Measurements from ENCODE around the gene HOXC10.

HOXC10 gene

DNA sequence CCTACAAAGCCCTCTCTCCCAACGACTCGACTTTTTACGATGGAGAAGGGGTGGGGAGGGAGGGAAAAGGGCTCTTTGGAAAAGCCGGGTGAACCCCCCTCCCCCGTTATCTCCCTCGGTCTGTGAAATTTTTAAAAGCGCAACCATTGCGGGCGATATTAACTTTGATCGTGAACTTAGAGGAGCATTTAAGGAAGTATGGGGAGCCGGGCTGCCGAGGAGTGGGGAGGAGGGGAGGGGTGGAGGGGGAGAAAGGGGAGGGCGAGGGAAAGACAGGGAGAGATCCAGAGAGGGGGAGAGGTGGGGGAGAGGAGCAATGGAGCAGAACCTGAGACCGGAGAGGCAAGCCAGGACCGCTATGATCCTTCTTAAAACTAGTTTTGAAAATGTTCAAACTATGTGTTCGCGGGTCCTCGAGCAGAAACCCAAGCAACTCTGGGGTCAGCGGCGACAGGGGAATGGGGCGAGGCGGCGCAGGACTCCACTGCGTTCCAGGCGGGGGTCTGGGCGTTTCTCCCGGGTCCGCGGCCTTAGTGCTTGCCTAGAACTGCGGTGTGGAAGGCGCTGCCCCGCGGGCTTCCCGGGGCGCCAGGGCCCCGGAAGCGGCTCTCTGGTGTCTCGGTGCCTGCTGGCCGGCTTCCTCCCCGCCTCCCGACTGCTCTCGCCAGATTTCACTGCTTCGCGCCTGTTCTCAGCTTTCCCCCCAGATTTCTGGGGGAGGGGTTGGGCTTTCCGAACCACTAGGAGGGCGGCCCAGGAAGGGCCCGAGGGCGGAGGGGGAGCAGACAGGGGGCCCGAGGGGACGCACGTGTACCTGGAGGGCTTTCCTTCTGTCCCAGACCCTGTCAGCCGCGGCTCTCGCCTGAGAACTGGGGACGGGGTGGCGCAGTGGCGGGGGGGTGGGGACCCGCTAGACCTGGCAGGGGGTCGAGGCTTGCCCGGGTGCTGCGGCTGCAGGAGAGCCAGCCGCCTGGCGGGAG is 10.6 kb upstream of the HOXC10 start, which contains the start of gene HOTAIR:
Gene HOTAIR (minus strand): TSS at position 871 of the 980 bp plus-strand sequence.
- peaks cover 89% of the 10 kb centered on the region for H3K27me3 ChIP-seq (ENCODE audit: insufficient read depth, poor library complexity, severe bottlenecking)
- H3K4me3 ChIP-seq (replicated peaks; ENCODE audit: insufficient read depth, low read length), result peak within 1 kb of the TSS; percentile 45
- peak in 1 of 2 experiments; percentile 48 for DNase-seq (ENCODE audit: low read depth in 1 of 2, low spot score in 1 of 2)
- H3K27ac ChIP-seq (replicated peaks), result no peak within 1 kb of the TSS
- peak; percentile 70; the same call in 1 of the 2 replicates for TF ChIP-seq GABPA (IDR thresholded peaks at IDR 0.05; ENCODE audit: low read depth)
- TF ChIP-seq, protein P1, sequence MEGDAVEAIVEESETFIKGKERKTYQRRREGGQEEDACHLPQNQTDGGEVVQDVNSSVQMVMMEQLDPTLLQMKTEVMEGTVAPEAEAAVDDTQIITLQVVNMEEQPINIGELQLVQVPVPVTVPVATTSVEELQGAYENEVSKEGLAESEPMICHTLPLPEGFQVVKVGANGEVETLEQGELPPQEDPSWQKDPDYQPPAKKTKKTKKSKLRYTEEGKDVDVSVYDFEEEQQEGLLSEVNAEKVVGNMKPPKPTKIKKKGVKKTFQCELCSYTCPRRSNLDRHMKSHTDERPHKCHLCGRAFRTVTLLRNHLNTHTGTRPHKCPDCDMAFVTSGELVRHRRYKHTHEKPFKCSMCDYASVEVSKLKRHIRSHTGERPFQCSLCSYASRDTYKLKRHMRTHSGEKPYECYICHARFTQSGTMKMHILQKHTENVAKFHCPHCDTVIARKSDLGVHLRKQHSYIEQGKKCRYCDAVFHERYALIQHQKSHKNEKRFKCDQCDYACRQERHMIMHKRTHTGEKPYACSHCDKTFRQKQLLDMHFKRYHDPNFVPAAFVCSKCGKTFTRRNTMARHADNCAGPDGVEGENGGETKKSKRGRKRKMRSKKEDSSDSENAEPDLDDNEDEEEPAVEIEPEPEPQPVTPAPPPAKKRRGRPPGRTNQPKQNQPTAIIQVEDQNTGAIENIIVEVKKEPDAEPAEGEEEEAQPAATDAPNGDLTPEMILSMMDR (IDR thresholded peaks at IDR 0.05; ENCODE audit: insufficient read depth, low read length), result no peak

DNA sequence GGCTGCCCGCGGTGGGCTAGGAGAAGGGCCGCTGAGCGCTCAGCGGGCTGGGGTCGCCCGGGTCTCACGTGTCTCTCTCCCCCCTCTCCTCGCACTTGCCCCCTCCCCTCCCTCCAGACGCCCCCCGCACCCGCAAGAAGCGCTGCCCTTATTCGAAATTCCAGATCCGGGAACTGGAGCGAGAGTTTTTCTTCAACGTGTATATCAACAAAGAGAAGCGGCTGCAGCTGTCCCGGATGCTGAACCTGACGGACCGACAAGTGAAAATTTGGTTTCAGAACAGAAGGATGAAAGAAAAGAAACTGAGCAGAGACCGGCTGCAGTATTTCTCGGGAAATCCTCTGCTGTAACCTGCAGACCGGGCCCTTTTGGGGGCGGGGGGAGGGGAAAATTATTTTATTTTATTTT is 9.9 kb upstream of the HOXC10 start:
- no peak overlapping the region for H3K4me3 ChIP-seq (replicated peaks; ENCODE audit: insufficient read depth, low read length)
- TF ChIP-seq, protein P2, sequence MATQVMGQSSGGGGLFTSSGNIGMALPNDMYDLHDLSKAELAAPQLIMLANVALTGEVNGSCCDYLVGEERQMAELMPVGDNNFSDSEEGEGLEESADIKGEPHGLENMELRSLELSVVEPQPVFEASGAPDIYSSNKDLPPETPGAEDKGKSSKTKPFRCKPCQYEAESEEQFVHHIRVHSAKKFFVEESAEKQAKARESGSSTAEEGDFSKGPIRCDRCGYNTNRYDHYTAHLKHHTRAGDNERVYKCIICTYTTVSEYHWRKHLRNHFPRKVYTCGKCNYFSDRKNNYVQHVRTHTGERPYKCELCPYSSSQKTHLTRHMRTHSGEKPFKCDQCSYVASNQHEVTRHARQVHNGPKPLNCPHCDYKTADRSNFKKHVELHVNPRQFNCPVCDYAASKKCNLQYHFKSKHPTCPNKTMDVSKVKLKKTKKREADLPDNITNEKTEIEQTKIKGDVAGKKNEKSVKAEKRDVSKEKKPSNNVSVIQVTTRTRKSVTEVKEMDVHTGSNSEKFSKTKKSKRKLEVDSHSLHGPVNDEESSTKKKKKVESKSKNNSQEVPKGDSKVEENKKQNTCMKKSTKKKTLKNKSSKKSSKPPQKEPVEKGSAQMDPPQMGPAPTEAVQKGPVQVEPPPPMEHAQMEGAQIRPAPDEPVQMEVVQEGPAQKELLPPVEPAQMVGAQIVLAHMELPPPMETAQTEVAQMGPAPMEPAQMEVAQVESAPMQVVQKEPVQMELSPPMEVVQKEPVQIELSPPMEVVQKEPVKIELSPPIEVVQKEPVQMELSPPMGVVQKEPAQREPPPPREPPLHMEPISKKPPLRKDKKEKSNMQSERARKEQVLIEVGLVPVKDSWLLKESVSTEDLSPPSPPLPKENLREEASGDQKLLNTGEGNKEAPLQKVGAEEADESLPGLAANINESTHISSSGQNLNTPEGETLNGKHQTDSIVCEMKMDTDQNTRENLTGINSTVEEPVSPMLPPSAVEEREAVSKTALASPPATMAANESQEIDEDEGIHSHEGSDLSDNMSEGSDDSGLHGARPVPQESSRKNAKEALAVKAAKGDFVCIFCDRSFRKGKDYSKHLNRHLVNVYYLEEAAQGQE (IDR thresholded peaks at IDR 0.05; ENCODE audit: insufficient replicate concordance, low read depth), result no peak
- no peak for TF ChIP-seq SPI1 (IDR thresholded peaks at IDR 0.05; ENCODE audit: borderline replicate concordance, low read depth)
- TF ChIP-seq, protein P1 (IDR thresholded peaks at IDR 0.05; ENCODE audit: insufficient read depth, low read length), result no peak
- no peak for TF ChIP-seq GABPA (IDR thresholded peaks at IDR 0.05; ENCODE audit: low read depth)
- TF ChIP-seq POLR2AphosphoS5 (IDR thresholded peaks at IDR 0.05; ENCODE audit: low read depth), result no peak
- peaks cover 87% of the 10 kb centered on the region for H3K27me3 ChIP-seq (ENCODE audit: insufficient read depth, poor library complexity, severe bottlenecking)
- H3K27ac ChIP-seq (replicated peaks), result no peak overlapping the region
- DNase-seq (ENCODE audit: low read depth in 1 of 2, low spot score in 1 of 2), result no peak

DNA sequence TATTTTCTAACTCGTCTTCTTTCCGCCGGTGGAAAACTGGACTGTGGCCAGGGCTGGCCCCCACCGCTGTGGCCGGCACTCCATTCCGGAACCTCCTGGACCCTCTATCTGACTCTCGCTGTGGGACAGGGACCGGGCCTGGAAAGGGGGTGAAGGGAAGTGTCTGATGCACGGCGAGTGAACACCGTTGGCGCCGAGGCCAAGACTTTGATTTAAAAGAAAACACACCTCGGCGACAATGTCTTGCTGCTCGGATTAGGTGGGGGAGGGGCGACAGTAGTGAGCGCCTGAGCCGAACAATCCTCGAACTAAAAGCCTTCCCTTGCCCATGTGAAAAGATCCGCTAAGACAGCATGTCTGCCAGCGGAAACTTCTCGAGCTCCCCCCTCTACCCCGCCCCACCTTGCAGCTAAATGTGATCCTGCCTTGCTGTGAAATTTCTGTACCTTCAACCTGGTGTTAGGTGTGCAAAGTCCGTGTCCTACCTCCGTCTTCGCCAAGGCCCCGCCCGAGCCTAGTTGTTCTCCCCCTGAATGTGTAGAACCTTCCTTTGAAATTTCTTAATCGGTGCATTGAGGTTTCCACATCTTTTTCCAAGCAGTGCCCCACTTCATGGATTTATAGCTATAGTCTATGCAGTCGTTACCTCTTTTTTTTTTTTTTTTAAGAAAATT is 9.3 kb upstream of the HOXC10 start:
- H3K27me3 ChIP-seq (ENCODE audit: insufficient read depth, poor library complexity, severe bottlenecking), result peaks cover 86% of the 10 kb centered on the region
- H3K4me3 ChIP-seq (replicated peaks; ENCODE audit: insufficient read depth, low read length), result no peak overlapping the region
- H3K27ac ChIP-seq (replicated peaks), result no peak overlapping the region
- no peak for DNase-seq (ENCODE audit: low read depth in 1 of 2, low spot score in 1 of 2)
- TF ChIP-seq, protein P2 (IDR thresholded peaks at IDR 0.05; ENCODE audit: insufficient replicate concordance, low read depth), result no peak
- TF ChIP-seq POLR2AphosphoS5 (IDR thresholded peaks at IDR 0.05; ENCODE audit: low read depth) (no peak), GABPA (IDR thresholded peaks at IDR 0.05; ENCODE audit: low read depth) (no peak), SPI1 (IDR thresholded peaks at IDR 0.05; ENCODE audit: borderline replicate concordance, low read depth) (no peak)
- TF ChIP-seq, protein P1 (IDR thresholded peaks at IDR 0.05; ENCODE audit: insufficient read depth, low read length), result no peak
